Naive thymus-derived CD4-positive, alpha-beta T cell (primary cell): ENCODE data around the gene NTF3. TPM values are rescaled to one million over a fixed set of nuclear protein-coding genes. Genes with fewer than 3 reads are reported as not detected.

Experiments
- ATAC-seq: fragments of 150-1000 bp; cut with Tn5 transposase; 2 replicates; pipeline ENCODE4 v1.10.0; 2021; ENCODE audit warnings: mild to moderate bottlenecking, moderate library complexity
- CTCF ChIA-PET: fragments of 350-600 bp; sonication (Branson Sonifier 250); formaldehyde crosslinking; loops from one replicate; lab custom pipeline; 2021; ENCODE audit warnings: antibody characterized with exemption; lab: Charles Lee
- POLR2A ChIA-PET: fragments of 350-600 bp; sonication (Branson Sonifier 250); formaldehyde crosslinking; loops from one replicate; lab custom pipeline; 2021; ENCODE audit warnings: antibody characterized with exemption, inconsistent platforms; lab: Charles Lee
- DNase-seq, 9 donors: peaks; one replicate each; pipeline versions ENCODE4 v3.0.0 to v3.0.0-alpha.2; 2020 to 2022; ENCODE audit warnings: mixed read lengths in 1 of 9
- H3K27ac ChIP-seq: one replicate; pipeline ENCODE4 v1.7.0; 2013; ENCODE audit warnings: mild to moderate bottlenecking, low read depth, low read length, moderate library complexity
- H3K27me3 ChIP-seq, 2 donors: one replicate each; pipeline ENCODE4 v1.7.0; 2013; ENCODE audit warnings: low read length in 2 of 2, mild to moderate bottlenecking in 2 of 2, moderate library complexity in 2 of 2; ENCODE audit not compliant: control insufficient read depth in 2 of 2, insufficient read depth in 2 of 2
- H3K36me3 ChIP-seq, 3 experiments: 1 replicate in 2 of 3; 2 replicates in 1 of 3; pipeline ENCODE4 v1.7.0; 2013; ENCODE audit warnings: low read length in 3 of 3, mild to moderate bottlenecking in 3 of 3, moderate library complexity in 1 of 3; ENCODE audit not compliant: insufficient read depth in 3 of 3, control insufficient read depth in 2 of 3
- H3K4me1 ChIP-seq, 2 donors: one replicate each; pipeline ENCODE4 v1.7.0; 2013; ENCODE audit warnings: low read length in 2 of 2, mild to moderate bottlenecking in 2 of 2, moderate library complexity in 1 of 2; ENCODE audit not compliant: control insufficient read depth in 2 of 2, insufficient read depth in 2 of 2
- H3K4me3 ChIP-seq: 2 replicates; pipeline ENCODE4 v1.7.0; 2013; ENCODE audit warnings: mild to moderate bottlenecking, low read length
- H3K9me3 ChIP-seq, 3 experiments: 1 replicate in 2 of 3; 2 replicates in 1 of 3; pipeline ENCODE4 v1.7.0; 2013; ENCODE audit warnings: low read length in 3 of 3; ENCODE audit not compliant: control insufficient read depth in 2 of 3
- H3K27ac Mint-ChIP-seq, 9 donors: one replicate each; pipeline ENCODE4 v1.8.0; 2020 to 2022; ENCODE audit warnings: mixed read lengths in 9 of 9, mild to moderate bottlenecking in 8 of 9, moderate library complexity in 5 of 9, inconsistent platforms in 2 of 9
- H3K27me3 Mint-ChIP-seq, 5 donors: one replicate each; pipeline ENCODE4 v1.8.0; 2021 to 2022; ENCODE audit warnings: mixed read lengths in 5 of 5, mild to moderate bottlenecking in 1 of 5
- H3K36me3 Mint-ChIP-seq, 5 donors: one replicate each; pipeline ENCODE4 v1.8.0; 2020 to 2022; ENCODE audit warnings: mixed read lengths in 5 of 5, mild to moderate bottlenecking in 3 of 5, inconsistent platforms in 1 of 5
- H3K4me1 Mint-ChIP-seq, 7 donors: one replicate each; pipeline ENCODE4 v1.8.0; 2020 to 2022; ENCODE audit warnings: mixed read lengths in 7 of 7, mild to moderate bottlenecking in 3 of 7, inconsistent platforms in 1 of 7
- H3K4me3 Mint-ChIP-seq, 10 donors: one replicate each; pipeline ENCODE4 v1.8.0; 2020 to 2022; ENCODE audit warnings: mild to moderate bottlenecking in 10 of 10, mixed read lengths in 10 of 10, moderate library complexity in 6 of 10, inconsistent platforms in 2 of 10
- H3K9me3 Mint-ChIP-seq, 11 donors: one replicate each; pipeline ENCODE4 v1.8.0; 2020 to 2022; ENCODE audit warnings: mixed read lengths in 11 of 11, mild to moderate bottlenecking in 4 of 11, inconsistent platforms in 1 of 11, moderate library complexity in 1 of 11
- intact Hi-C, 2 donors: fragments of 100-400 bp; cut with micrococcal nuclease; formaldehyde crosslinking; loops; one replicate each; pipeline ENCODE4 v1.15.1; 2023
- polyA plus RNA-seq, 2 donors: library from polyadenylated mRNA; unstranded; fragments of 300-500 nt; fragmentation: Illumina TruSeq; gene quantifications; one replicate each; pipeline ENCODE4 v1.2.3, GENCODE V29; 2021
- total RNA-seq, 6 experiments: library from RNA in 5 of 6; stranded (reverse) in 5 of 6; gene quantifications; 1 replicate in 5 of 6; 2 replicates in 1 of 6; pipeline ENCODE4 v1.2.3 and lab custom pipeline; 2021 to 2026

The NTF3 gene
- total and polyA plus RNA-seq, 7 experiments from 2014 or later = not detected

GRCh38 chr12:5509102-5509501, 77.2 kb downstream of the NTF3 start:
- Histone ChIP-seq H3K27ac (no peak overlapping the region), H3K36me3 (no peaks in the 10 kb centered on the region), H3K4me1 (no peaks in the 10 kb centered on the region), H3K27me3 (no peaks in the 10 kb centered on the region), H3K9me3 (no peaks in the 10 kb centered on the region), H3K4me3 (no peak overlapping the region)
- ChIA-PET CTCF (no interaction called here), POLR2A (no interaction called here)
- DNase-seq = no peak
- intact Hi-C loops = no loop called here
- no peak overlapping the region for H3K27ac Mint-ChIP-seq
- no peaks in the 10 kb centered on the region for H3K9me3 Mint-ChIP-seq
- no peak overlapping the region for H3K4me3 Mint-ChIP-seq
- peaks cover 8 to 29% (median 11%) of the 10 kb centered on the region in 5 donors for H3K27me3 Mint-ChIP-seq
- no peaks in the 10 kb centered on the region for H3K36me3 Mint-ChIP-seq
- peaks cover 0 to 5% (median 0%) of the 10 kb centered on the region in 7 donors for H3K4me1 Mint-ChIP-seq
- no peak for ATAC-seq

DNA sequence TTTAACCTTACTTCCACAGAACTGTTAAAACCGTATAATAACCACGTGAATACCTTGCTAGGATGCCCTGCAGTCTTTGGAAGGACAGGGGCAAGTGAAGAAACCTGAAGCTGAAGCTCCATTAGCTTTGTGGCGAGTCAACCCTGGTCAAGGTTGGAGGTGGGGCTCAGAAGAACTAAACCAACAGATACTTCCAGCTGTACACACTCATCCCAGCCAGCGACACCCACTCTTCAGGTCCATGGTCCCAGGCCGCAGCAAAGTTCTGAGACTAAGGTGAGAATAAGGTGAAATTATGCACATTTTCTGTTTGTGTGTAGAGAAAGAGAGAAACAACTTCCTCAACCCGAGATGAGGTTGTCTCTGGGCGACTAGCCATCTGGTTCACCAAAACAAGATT, 77.6 kb downstream of the NTF3 start:
- Mint-ChIP-seq H3K4me1 (peaks cover 0 to 5% (median 0%) of the 10 kb centered on the region in 7 donors), H3K27me3 (peaks cover 8 to 29% (median 15%) of the 10 kb centered on the region in 5 donors)
- CTCF ChIA-PET = no interaction called here

DNA sequence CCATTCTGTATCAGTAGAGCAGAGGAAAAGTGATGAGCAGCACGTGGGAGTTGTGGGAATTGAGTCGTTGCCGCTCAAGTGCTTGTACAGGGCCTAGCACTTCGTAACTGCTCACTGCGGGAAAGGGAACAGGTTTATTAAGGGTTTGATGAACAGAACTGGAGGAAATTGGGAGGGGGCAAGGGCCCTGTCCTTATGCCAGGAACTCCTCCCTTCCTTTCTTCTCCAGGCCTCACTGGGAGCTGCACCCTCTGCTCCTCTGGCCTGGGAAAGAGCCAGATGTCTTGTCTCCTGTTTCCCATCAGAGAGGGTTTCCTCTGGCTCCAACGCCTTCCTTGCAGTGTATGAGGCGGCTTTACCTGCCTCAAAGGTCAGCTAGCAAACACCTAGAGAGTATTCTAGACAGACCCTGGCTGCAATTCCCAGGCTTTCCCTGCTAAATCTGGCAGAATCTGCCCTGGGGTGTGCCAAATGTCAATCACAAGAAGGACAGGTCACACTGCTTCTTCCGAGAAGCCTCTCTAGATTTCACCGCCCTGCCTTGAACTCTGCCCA, 78.4 kb downstream of the NTF3 start:
- peaks cover 8 to 29% (median 15%) of the 10 kb centered on the region in 5 donors for H3K27me3 Mint-ChIP-seq
- H3K4me3 Mint-ChIP-seq = no peak overlapping the region
- Histone ChIP-seq H3K27me3 (no peaks in the 10 kb centered on the region), H3K4me1 (no peaks in the 10 kb centered on the region), H3K27ac (no peak overlapping the region), H3K36me3 (no peaks in the 10 kb centered on the region), H3K9me3 (no peaks in the 10 kb centered on the region), H3K4me3 (no peak overlapping the region)
- DNase-seq (no peak), ATAC-seq (no peak)
- intact Hi-C loops = no loop called here
- no peaks in the 10 kb centered on the region for H3K9me3 Mint-ChIP-seq
- no peaks in the 10 kb centered on the region for H3K36me3 Mint-ChIP-seq
- CTCF ChIA-PET = no interaction called here
- peaks cover 0 to 5% (median 0%) of the 10 kb centered on the region in 7 donors for H3K4me1 Mint-ChIP-seq
- H3K27ac Mint-ChIP-seq = no peak overlapping the region
- POLR2A ChIA-PET = no interaction called here

More for the DNA sequence above, 77.6 kb downstream of the NTF3 start:
- POLR2A ChIA-PET = no interaction called here
- no peaks in the 10 kb centered on the region for H3K9me3 Mint-ChIP-seq
- no peaks in the 10 kb centered on the region for H3K36me3 Mint-ChIP-seq
- intact Hi-C loops = no loop called here
- H3K9me3 ChIP-seq = no peaks in the 10 kb centered on the region
- H3K36me3 ChIP-seq = no peaks in the 10 kb centered on the region
- H3K27ac Mint-ChIP-seq = no peak overlapping the region
- no peak for DNase-seq
- H3K4me3 ChIP-seq = no peak overlapping the region
- H3K27me3 ChIP-seq = no peaks in the 10 kb centered on the region
- no peak overlapping the region for H3K4me3 Mint-ChIP-seq
- H3K4me1 ChIP-seq = no peaks in the 10 kb centered on the region
- no peak overlapping the region for H3K27ac ChIP-seq
- ATAC-seq = no peak

- Mint-ChIP-seq H3K4me1 (peaks cover 0 to 5% (median 0%) of the 10 kb centered on the region in 7 donors), H3K27me3 (peaks cover 8 to 29% (median 15%) of the 10 kb centered on the region in 5 donors), H3K36me3 (no peaks in the 10 kb centered on the region), H3K4me3 (no peak overlapping the region), H3K9me3 (no peaks in the 10 kb centered on the region), H3K27ac (no peak overlapping the region)
- POLR2A ChIA-PET = no interaction called here
- H3K27ac ChIP-seq = no peak overlapping the region
- no peaks in the 10 kb centered on the region for H3K36me3 ChIP-seq
- no peak for DNase-seq
- CTCF ChIA-PET = no interaction called here
- ATAC-seq = no peak
- no peaks in the 10 kb centered on the region for H3K4me1 ChIP-seq
- H3K9me3 ChIP-seq = no peaks in the 10 kb centered on the region
- intact Hi-C loops = no loop called here
- no peak overlapping the region for H3K4me3 ChIP-seq
- H3K27me3 ChIP-seq = no peaks in the 10 kb centered on the region
These were observed 79.3 kb downstream of the NTF3 start for GRCh38 chr12:5511256-5511643.

DNA sequence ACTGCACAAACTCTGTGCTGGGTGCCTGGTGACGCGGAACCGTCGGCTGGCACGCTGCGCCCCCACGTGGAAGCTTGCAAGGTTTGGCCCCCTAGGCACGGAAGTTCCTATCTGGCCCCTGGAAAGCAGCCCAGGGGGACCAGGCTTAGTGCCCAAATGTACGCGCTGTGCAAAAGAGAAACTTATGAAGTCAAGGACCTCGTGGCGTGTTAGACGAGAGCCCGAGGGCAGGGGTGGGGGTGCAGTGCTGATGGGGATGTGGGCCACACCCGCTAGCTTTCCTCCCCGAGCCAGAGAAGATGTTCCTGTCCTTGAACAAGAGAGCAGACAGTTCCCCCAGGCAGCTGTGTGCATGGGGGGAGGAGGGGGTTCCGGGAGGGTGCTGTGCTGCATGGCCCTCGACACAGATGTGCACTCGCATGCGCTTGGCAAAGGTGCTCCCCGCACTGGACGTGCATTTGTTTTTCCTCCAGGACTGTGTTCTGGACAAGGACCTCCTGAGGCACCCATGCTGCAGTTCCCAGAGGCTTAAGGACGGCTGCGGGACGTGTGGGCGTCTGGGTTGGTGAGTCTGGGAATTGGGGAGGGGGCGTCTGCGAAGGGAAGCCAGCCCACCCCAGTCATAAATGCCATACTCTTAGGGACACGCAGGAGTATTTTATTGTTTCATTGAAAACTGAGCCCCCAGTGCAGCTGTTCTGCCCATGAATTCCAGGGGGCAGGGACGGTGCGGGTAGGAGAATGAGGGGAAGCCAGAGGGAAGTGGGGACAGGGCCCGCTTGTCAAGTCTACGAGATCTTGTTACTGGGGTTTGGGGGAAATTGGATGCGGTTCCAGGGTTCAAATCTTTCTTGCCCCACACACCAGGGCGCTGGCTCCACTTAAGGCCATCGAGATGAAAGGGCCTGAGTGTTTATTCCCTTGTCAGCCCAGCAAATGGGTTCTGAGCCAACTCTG, 80.0 kb downstream of the NTF3 start:
- Histone ChIP-seq H3K9me3 (no peaks in the 10 kb centered on the region), H3K4me3 (no peak overlapping the region), H3K4me1 (no peaks in the 10 kb centered on the region), H3K27me3 (no peaks in the 10 kb centered on the region), H3K27ac (no peak overlapping the region), H3K36me3 (no peaks in the 10 kb centered on the region)
- Mint-ChIP-seq H3K36me3 (no peaks in the 10 kb centered on the region), H3K27me3 (peaks cover 8 to 26% (median 15%) of the 10 kb centered on the region in 5 donors), H3K27ac (no peak overlapping the region), H3K4me3 (no peak overlapping the region), H3K4me1 (peaks cover 0 to 5% (median 0%) of the 10 kb centered on the region in 7 donors), H3K9me3 (no peaks in the 10 kb centered on the region)
- intact Hi-C loops = no loop called here
- ChIA-PET POLR2A (no interaction called here), CTCF (no interaction called here)
- ATAC-seq = no peak
- DNase-seq = no peak

DNA sequence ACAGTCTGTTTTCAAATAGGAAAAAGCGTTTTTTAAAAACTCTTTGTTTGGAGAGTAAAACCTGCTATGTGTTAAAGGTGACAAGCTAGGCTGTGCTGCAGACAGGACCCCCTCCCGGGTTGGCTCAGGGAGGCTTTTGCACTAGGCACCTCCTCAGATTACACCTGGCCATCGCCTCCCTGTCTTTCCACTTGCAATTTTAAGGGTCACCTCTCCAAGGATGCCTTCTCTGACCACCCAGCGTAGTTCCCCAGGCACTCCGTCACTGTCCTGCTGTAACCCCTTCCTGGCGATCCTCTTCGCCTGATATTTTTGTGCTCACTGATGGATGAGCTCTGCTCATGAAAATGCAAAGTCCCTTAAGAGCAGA, 80.7 kb downstream of the NTF3 start:
- peaks cover 8 to 19% (median 15%) of the 10 kb centered on the region in 5 donors for H3K27me3 Mint-ChIP-seq
- Histone ChIP-seq H3K27ac (no peak overlapping the region), H3K4me3 (no peak overlapping the region), H3K27me3 (no peaks in the 10 kb centered on the region), H3K4me1 (no peaks in the 10 kb centered on the region), H3K36me3 (no peaks in the 10 kb centered on the region), H3K9me3 (no peaks in the 10 kb centered on the region)
- ATAC-seq (no peak), DNase-seq (no peak)
- ChIA-PET POLR2A (no interaction called here), CTCF (no interaction called here)
- H3K4me3 Mint-ChIP-seq = no peak overlapping the region
- H3K9me3 Mint-ChIP-seq = no peaks in the 10 kb centered on the region
- H3K27ac Mint-ChIP-seq = no peak overlapping the region
- intact Hi-C loops = no loop called here
- H3K4me1 Mint-ChIP-seq = peaks cover 0 to 5% (median 0%) of the 10 kb centered on the region in 7 donors
- H3K36me3 Mint-ChIP-seq = no peaks in the 10 kb centered on the region
